Parathyroid adenoma (tissue), 2 donors: ENCODE measurements around the gene RUNX2.

Source experiments
- H2AFZ ChIP-seq: fragments of 300-600 bp; sonication (generic); one replicate; pipeline ENCODE4 v1.7.0; 2017; ENCODE audit warnings: antibody characterized with exemption, mild to moderate bottlenecking
- H3K27ac ChIP-seq: fragments of 300-600 bp; sonication (generic); one replicate; pipeline ENCODE4 v1.7.0; 2017
- H3K27me3 ChIP-seq: fragments of 300-600 bp; sonication (generic); one replicate; pipeline ENCODE4 v1.7.0; 2017; ENCODE audit warnings: low read length; ENCODE audit not compliant: control insufficient read depth, insufficient read depth
- H3K36me3 ChIP-seq: fragments of 300-600 bp; sonication (generic); one replicate; pipeline ENCODE4 v1.7.0; 2017; ENCODE audit warnings: low read length; ENCODE audit not compliant: control insufficient read depth, insufficient read depth
- H3K4me1 ChIP-seq: fragments of 300-600 bp; sonication (generic); one replicate; pipeline ENCODE4 v1.7.0; 2017; ENCODE audit warnings: control low read depth
- H3K4me2 ChIP-seq: fragments of 300-600 bp; sonication (generic); one replicate; pipeline ENCODE4 v1.7.0; 2017; ENCODE audit warnings: low read length
- H3K4me3 ChIP-seq: fragments of 300-600 bp; sonication (generic); one replicate; pipeline ENCODE4 v1.7.0; 2017; ENCODE audit warnings: low read depth, low read length
- H3K79me2 ChIP-seq: fragments of 300-600 bp; sonication (generic); one replicate; pipeline ENCODE4 v1.7.0; 2017; ENCODE audit warnings: control low read depth
- H3K9ac ChIP-seq: fragments of 300-600 bp; sonication (generic); one replicate; pipeline ENCODE4 v1.7.0; 2017; ENCODE audit warnings: mild to moderate bottlenecking
- H3K9me3 ChIP-seq: fragments of 300-600 bp; sonication (generic); one replicate; pipeline ENCODE4 v1.7.0; 2017; ENCODE audit warnings: low read length; ENCODE audit not compliant: control insufficient read depth
- TF ChIP-seq, protein P1 (sequence below): fragments of 300-600 bp; sonication (generic); IDR thresholded peaks from one replicate; pipeline ENCODE4 v1.7.0; 2017; ENCODE audit warnings: antibody characterized with exemption, mild to moderate bottlenecking
- donor health status: primary hyperparathyroidism.

Gene RUNX2

DNA sequence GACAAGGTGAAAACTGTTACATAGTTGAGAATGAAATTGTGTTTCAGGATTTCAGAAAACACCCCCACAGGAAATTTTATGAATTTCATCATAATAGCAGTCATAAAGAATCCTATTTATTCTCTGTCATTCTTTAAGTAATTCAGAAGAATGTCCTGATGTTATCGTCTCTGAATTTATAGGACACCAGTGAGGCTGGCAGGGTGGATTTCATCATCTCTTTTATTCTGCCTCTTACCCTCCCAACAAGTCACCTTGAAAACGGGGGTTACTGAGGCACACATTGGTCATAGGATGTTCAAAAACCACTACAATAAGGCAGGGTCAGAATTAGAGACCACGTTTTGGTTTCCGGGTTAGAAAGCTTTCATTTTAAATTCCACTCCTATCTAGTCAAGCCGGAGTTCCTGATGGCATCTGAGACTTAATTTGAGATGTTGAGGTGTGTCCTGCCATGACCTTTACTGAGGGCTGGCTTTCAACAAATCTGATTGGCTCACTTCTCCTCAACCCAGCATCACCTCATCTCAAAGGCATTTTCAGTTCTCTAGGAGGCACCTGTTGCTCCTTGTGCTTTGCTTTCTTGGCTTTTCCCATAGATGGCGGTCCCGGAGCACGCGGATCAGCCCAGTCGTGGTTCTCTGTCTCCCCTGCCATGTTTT is 280.3 kb downstream of the RUNX2 start:
- Histone ChIP-seq H3K4me1 (no peaks in the 10 kb centered on the region), H3K27me3 (no peaks in the 10 kb centered on the region), H3K27ac (no peak overlapping the region), H3K9me3 (no peaks in the 10 kb centered on the region), H3K9ac (no peak overlapping the region), H3K36me3 (no peaks in the 10 kb centered on the region), H2AFZ (no peak overlapping the region), H3K4me2 (no peak overlapping the region), H3K4me3 (no peak overlapping the region), H3K79me2 (no peaks in the 10 kb centered on the region)
- TF ChIP-seq, protein P1, sequence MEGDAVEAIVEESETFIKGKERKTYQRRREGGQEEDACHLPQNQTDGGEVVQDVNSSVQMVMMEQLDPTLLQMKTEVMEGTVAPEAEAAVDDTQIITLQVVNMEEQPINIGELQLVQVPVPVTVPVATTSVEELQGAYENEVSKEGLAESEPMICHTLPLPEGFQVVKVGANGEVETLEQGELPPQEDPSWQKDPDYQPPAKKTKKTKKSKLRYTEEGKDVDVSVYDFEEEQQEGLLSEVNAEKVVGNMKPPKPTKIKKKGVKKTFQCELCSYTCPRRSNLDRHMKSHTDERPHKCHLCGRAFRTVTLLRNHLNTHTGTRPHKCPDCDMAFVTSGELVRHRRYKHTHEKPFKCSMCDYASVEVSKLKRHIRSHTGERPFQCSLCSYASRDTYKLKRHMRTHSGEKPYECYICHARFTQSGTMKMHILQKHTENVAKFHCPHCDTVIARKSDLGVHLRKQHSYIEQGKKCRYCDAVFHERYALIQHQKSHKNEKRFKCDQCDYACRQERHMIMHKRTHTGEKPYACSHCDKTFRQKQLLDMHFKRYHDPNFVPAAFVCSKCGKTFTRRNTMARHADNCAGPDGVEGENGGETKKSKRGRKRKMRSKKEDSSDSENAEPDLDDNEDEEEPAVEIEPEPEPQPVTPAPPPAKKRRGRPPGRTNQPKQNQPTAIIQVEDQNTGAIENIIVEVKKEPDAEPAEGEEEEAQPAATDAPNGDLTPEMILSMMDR, result no peak

DNA sequence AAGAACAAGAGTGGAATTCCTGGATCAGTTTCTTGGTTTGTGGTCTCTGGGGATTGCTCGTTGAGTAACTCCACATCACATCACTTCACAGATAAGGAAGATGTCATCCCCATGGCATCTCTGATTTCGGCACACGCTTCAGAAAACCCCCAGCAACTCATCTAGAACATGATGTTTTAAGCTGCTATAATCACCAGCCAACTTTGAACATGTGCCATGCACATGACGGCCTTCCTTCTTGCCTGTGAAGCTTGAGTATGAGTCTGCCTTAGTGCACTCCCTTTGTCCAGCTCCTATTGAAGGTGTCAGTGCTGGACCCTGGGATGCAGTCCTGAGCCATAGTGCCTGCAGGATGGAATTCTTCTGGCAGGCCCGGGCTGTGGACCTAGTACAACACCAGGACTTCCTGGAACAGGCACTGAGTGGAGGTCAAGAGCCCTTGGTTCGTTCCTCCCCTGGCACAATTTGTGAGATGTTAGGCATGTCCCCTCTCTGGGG is 281.1 kb downstream of the RUNX2 start:
- H3K9ac ChIP-seq, result no peak overlapping the region
- no peaks in the 10 kb centered on the region for H3K79me2 ChIP-seq
- TF ChIP-seq, protein P1, result no peak
- H3K27ac ChIP-seq, result no peak overlapping the region
- no peaks in the 10 kb centered on the region for H3K9me3 ChIP-seq
- H3K4me2 ChIP-seq, result no peak overlapping the region
- no peak overlapping the region for H3K4me3 ChIP-seq
- H3K4me1 ChIP-seq, result no peaks in the 10 kb centered on the region
- no peaks in the 10 kb centered on the region for H3K27me3 ChIP-seq
- H2AFZ ChIP-seq, result no peak overlapping the region
- no peaks in the 10 kb centered on the region for H3K36me3 ChIP-seq

DNA sequence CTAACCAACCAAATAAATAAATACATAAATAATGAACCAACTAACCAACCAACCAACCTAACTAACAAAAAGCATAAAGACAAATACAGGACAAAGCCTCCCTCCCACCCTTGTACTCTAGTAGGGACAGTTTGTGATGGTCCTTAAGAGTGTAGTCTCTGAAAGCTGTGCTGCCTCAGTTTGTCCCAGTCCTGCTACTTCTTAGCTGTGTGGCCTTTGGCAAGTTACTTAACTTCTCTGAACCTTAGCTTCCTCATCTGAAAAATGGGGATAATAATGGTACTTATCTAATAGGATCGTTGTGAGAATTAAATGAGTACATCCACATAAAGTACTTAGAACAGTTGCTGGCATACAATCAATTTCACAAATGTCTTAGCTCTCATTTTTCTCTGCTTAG is 282.2 kb downstream of the RUNX2 start:
- no peak overlapping the region for H3K4me2 ChIP-seq
- no peaks in the 10 kb centered on the region for H3K79me2 ChIP-seq
- TF ChIP-seq, protein P1, result no peak
- no peaks in the 10 kb centered on the region for H3K36me3 ChIP-seq
- H3K4me1 ChIP-seq, result no peaks in the 10 kb centered on the region
- H3K27ac ChIP-seq, result no peak overlapping the region
- no peak overlapping the region for H2AFZ ChIP-seq
- H3K27me3 ChIP-seq, result no peaks in the 10 kb centered on the region
- H3K9ac ChIP-seq, result no peak overlapping the region
- no peak overlapping the region for H3K4me3 ChIP-seq
- H3K9me3 ChIP-seq, result no peaks in the 10 kb centered on the region

DNA sequence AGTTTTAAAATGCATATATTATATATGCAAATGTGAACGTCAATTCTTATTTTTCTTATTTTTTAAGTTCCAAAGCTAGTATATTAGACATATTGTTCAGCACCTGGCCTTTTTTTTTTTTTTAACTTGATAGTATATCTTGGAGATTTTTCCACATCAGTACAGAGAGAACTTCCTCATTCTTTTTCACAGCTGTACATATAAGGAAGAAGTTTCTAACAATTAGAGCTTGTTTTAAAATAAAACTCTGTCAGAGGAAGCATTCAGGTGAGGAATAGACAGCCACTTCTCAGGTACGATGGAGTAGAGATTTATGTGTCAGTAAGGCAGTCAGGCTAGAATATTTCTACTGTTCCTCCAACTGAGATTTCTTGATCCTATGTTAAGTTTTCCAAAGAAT is 282.7 kb downstream of the RUNX2 start:
- Histone ChIP-seq H3K9me3 (no peaks in the 10 kb centered on the region), H3K36me3 (no peaks in the 10 kb centered on the region), H2AFZ (no peak overlapping the region), H3K4me2 (no peak overlapping the region), H3K4me1 (no peaks in the 10 kb centered on the region), H3K27me3 (no peaks in the 10 kb centered on the region), H3K9ac (no peak overlapping the region), H3K27ac (no peak overlapping the region), H3K79me2 (no peaks in the 10 kb centered on the region), H3K4me3 (no peak overlapping the region)
- TF ChIP-seq, protein P1, result no peak

DNA sequence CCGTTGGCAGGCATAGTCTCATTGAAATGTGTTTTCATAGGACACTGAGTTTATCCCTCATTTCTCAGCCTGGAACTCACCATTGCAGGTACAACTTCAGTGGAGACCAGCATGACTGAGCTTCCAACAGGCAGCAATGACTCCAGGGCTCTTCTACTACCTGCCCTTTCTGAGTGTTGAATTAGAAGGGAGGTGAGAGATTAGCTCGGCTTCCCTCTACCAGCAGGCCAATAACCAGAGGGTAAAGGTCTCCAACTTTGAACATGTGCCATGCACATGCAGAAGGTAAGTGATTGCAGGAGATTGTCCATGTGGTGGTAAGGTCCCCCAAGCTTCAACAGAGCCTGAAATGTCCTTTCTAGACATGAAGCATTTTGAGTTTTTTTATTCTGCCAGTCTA is 283.4 kb downstream of the RUNX2 start:
- Histone ChIP-seq H3K27ac (no peak overlapping the region), H3K9ac (no peak overlapping the region), H3K4me1 (no peaks in the 10 kb centered on the region)

More for the DNA sequence above, 283.4 kb downstream of the RUNX2 start:
- Histone ChIP-seq H3K27me3 (no peaks in the 10 kb centered on the region), H2AFZ (no peak overlapping the region), H3K9me3 (no peaks in the 10 kb centered on the region), H3K4me2 (no peak overlapping the region), H3K36me3 (no peaks in the 10 kb centered on the region), H3K4me3 (no peak overlapping the region), H3K79me2 (no peaks in the 10 kb centered on the region)
- TF ChIP-seq, protein P1, result no peak
